Pulmonary artery endothelial cell (primary cell): ENCODE measurements around the gene OTUB1. TPM values are rescaled to one million over a fixed set of nuclear protein-coding genes. Genes with fewer than 3 reads are reported as not detected.

Experiments
- DNase-seq: peaks from one replicate; pipeline ENCODE4 v3.0.0-alpha.2; 2011; ENCODE audit warnings: low read depth, low spot score
- total RNA-seq: library from RNA; depleted of rRNA; stranded (reverse); fragments of >200 nt; gene quantifications from 2 replicates; pipeline ENCODE4 v1.2.3, GENCODE V29; 2014

OTUB1 gene
- total RNA-seq, 1 donor from 2014 or later = 71.6 TPM

GRCh38 chr11:64004590-64004984, 18.3 kb downstream of the OTUB1 start:
- DNase-seq = no peak

- DNase-seq = no peak
Observed at GRCh38 chr11:64005691-64006090, 19.5 kb downstream of the OTUB1 start.

- DNase-seq = no peak
Observed at GRCh38 chr11:64006398-64006797, 20.2 kb downstream of the OTUB1 start.

- no peak for DNase-seq
Observed at GRCh38 chr11:64007160-64007628, 21.0 kb downstream of the OTUB1 start.

GRCh38 chr11:64007629-64008282, 21.5 kb downstream of the OTUB1 start:
- DNase-seq = peak; percentile 5

- DNase-seq = no peak
Observed at GRCh38 chr11:64008283-64008913, 22.2 kb downstream of the OTUB1 start.

- DNase-seq = no peak
Observed at GRCh38 chr11:64008914-64009633, 22.8 kb downstream of the OTUB1 start.

- no peak for DNase-seq
Observed at GRCh38 chr11:64009710-64010109, 23.5 kb downstream of the OTUB1 start.

- DNase-seq = no peak
Observed at GRCh38 chr11:64010783-64011182, 24.5 kb downstream of the OTUB1 start.

- no peak for DNase-seq
Observed at GRCh38 chr11:64011371-64011770, 25.1 kb downstream of the OTUB1 start.

- DNase-seq = no peak
Observed at GRCh38 chr11:64013141-64013896, 27.1 kb downstream of the OTUB1 start.

- DNase-seq = no peak
Observed at GRCh38 chr11:64014356-64014755, 28.1 kb downstream of the OTUB1 start.

- DNase-seq = no peak
Observed at GRCh38 chr11:64015510-64015909, 29.3 kb downstream of the OTUB1 start.

- DNase-seq = no peak
Observed at GRCh38 chr11:64015935-64016845, 30.0 kb downstream of the OTUB1 start.

GRCh38 chr11:64017945-64018224, 31.6 kb downstream of the OTUB1 start:
- no peak for DNase-seq

GRCh38 chr11:64018310-64018709, 32.1 kb downstream of the OTUB1 start:
- DNase-seq = no peak

GRCh38 chr11:64019106-64020037, 33.1 kb downstream of the OTUB1 start:
- no peak for DNase-seq

- no peak for DNase-seq
Observed at GRCh38 chr11:64020976-64021756, 34.9 kb downstream of the OTUB1 start.

- DNase-seq = no peak
Observed at GRCh38 chr11:64021757-64022093, 35.5 kb downstream of the OTUB1 start.
